GM21367 (cell line): Measurements from ENCODE around the gene ARIH2.

Experiments
- ATAC-seq: cut with Tn5 transposase; IDR thresholded peaks from one replicate; pipeline ENCODE4 v1.9.1; 2021; ENCODE audit not compliant: unreplicated experiment

The ARIH2 gene

DNA sequence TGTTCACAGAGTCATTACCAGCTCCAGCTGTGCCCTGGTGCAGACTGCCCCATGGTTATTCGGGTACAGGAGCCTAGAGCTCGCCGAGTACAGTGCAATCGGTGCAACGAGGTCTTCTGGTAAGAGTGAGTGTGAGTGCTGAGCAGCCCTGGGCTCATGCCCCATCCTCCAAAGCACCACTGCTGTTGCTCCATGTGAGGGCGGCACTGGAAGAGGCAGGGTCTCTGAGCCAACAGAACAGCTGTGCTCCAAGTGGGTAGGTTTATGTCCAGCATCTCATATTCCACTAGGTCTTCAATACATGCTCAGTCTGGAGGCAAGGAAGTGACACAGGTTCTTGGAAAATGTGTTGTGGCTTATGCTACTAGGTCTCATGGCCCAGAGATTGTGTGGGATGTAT is 51.9 kb downstream of the ARIH2 start:
- no peak for ATAC-seq

GRCh38 chr3:48974076-48974864 is 55.6 kb downstream of the ARIH2 start:
- ATAC-seq, result no peak

GRCh38 chr3:48979451-48979850 is 60.8 kb downstream of the ARIH2 start:
- no peak for ATAC-seq

- no peak for ATAC-seq
Measured at GRCh38 chr3:48980295-48980694, 61.7 kb downstream of the ARIH2 start.

DNA sequence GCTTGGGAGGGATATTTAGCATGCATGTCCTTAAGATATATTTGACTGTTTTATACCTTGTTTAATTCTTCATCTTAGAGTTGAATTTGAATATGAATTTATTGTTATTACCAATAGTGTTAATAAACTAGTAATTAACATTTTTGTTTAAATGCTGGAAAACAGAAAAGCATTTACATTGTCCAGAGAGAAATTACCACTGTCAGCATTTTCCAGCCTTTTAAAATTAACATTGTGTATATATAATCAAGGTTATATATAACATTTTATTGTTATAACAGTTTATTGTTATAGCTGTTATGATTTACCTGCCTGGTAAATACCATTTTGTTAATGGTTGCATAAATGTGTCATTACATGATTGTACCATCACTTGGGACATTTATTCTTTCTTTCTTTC is 63.4 kb downstream of the ARIH2 start:
- ATAC-seq, result no peak

GRCh38 chr3:48982686-48983085 is 64.0 kb downstream of the ARIH2 start:
- no peak for ATAC-seq

DNA sequence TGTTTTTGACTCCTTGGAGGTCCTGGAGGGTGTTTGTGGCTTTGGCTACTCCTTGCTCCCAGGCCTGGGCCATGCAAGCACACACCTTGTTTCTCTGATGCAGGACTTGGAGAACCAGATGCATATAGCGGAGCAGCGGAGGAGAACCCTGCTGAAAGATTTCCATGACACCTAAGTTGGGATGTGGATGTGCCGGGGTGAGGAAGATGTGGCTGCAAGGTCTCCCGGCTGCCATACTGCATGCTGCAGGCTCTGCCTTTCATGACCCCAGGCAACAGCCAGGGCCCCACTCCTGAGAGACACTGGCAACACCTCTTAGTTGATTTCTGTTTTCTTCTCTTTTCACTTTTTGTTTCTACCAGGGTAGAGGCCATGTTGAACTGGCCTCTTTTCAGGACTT is 64.5 kb downstream of the ARIH2 start:
- ATAC-seq, result no peak

DNA sequence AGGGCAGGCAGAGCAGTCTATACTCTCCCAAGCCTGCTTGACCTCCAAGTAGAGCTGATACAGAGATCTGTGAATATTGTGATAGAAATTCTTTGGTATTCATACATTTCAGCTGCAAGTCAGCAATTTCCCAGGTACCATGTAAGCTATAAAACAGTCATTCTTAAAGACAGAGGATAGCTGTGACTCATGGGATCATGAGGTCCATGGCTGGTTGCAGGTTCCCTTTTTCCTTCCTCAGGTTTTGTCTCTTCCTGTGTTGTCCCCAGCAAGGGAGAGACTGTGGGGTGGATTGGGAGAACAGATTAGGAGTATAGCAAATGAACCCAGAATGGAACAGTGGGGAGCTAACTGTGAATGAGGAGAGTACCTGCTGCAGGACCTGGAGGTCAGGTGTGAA is 66.0 kb downstream of the ARIH2 start:
- ATAC-seq, result no peak

- ATAC-seq, result no peak
Measured at GRCh38 chr3:48985831-48986376, 67.3 kb downstream of the ARIH2 start.

- ATAC-seq, result no peak
Measured at GRCh38 chr3:48989126-48989795, 70.6 kb downstream of the ARIH2 start.

GRCh38 chr3:48989796-48990635 is 71.4 kb downstream of the ARIH2 start, which contains the start of gene P4HTM:
TSS of gene P4HTM (plus strand) at chr3:48990241. CDS start at chr3:48990257, 16 bp downstream.
- ATAC-seq, result peak; percentile 61

DNA sequence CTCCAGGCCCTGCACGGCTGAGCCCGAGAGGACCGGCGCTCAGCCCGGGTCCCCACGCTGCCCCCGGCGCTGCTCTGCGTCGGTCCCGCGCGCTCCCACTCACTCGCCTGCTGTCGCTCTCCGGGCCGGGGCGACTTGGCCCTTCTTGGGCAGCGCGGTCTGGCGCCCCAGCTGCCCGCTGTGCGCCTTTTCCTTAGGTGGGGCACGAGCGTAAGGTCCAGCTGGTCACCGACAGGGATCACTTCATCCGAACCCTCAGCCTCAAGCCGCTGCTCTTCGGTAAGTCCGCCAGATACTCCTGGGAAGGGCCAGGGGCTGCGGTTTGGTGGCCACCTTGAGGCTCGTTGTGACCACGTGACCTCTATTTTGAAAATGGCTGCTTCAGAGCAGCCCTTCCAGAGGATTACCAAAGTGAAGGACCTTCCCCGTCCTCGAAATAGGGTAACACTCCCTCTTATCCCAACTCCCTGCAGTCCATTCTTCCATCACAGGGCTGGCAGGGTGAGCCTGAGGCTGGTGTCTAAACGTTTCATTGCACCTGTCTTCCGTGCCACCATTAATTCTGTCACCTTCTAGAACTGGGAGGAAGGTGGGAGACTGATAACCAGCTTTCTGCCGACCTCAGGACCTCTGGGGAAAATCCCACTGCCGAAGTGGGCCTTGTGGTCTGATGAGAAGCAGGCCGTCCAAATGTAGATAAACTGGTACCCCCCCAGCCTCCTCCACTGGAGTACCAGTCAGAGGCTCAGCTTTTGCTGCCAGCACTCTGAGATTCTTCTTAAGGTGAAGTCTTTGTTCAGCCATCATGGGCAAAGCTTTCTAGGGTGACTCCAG is 72.2 kb downstream of the ARIH2 start:
- ATAC-seq, result peak; percentile 10

DNA sequence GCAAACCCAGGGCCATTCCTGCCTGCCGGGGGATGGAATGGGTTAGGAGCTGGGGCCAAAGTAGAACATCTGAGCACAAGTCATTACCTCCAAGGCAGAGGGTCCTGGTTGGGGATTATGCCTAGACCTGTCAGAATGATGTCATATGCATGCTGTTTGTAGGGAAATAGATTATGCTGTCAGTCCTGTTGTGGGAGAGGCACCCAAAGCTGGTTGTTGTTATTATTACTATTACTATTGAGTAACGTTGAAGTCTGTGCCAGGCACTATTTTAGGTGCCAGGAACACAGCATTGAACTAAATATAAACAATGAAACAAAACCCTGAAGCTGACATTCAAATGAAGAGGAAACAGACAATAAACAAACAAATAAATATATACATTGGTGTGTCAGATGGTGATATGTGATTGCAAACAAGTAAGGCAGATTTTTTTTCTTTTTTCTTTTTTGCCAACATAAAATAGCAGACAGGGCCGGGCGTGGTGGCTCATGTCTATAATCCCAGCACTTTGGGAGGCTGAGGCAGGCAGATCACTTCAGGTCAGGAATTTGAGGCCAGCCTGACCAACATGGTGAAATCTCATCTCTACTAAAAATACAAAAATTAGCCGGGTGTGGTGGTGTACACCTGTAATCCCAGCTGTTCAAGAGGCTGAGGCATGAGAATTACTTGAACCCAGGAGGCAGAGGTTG is 73.4 kb downstream of the ARIH2 start:
- ATAC-seq, result no peak

DNA sequence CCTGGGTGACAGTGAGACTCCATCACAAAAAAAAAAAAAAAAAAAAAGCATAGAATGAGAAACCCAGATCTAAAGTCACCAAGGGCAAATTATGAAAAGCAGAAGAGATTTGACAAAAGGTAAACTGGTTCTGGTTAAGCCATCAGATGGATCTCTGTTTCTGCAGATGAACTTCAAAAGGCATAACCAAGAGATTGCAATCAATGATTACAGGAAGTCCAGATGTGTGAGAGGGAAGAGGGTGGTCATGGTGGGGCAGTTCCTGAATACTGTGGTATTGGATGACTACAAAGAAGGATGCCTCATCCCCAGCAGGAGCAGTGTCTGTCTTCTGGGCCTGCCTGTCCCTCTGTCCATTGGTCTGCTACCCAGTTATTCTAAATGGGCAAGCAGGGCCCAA is 75.2 kb downstream of the ARIH2 start:
- ATAC-seq, result no peak

GRCh38 chr3:48996640-48997039 is 78.0 kb downstream of the ARIH2 start:
- no peak for ATAC-seq

- ATAC-seq, result no peak
Measured at GRCh38 chr3:48997102-48997635, 78.5 kb downstream of the ARIH2 start.

DNA sequence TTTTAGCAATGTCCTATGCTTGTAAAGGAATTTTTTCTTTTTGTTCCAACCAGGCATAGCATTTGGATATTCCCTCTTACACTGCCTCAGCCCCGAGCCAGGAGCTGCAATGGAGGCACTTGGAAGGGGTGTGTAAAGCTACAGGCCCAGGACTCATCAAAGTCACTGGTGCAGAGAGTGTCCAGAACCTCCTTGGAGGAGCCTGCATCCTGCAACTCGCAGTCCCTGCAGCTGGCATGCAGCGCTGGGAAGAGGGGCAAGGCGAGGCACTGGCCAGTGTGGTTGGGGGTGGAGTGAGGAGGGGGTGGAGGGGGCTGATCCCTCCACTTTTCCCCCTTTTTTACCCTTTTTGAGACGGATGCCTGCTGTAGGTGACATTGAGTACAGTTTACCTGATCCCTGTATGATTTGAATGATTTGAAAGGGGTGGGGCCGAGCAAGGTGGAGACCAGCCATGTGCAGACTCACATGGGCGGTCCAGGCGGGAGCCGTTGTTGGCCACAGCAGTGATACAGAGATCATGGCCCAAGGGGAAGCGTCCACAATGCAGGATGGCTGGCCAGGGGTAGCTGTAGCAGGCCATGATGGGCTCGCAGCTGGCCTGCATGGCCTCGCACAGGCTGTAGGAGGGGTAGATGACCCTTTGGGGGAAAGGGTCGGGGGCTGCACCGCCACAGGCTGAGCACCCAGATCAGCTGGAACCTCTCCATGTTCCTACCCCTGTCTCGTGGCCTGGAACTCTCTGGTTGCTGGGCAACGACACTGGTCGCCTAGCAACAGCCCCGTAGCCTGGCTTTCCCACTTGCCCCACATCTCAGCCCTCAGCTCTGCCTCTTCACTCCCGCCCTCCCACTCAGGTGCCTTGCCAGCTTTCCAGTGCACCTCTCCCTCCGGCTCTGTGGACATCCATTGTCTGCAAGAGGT is 79.3 kb downstream of the ARIH2 start:
- ATAC-seq, result no peak

DNA sequence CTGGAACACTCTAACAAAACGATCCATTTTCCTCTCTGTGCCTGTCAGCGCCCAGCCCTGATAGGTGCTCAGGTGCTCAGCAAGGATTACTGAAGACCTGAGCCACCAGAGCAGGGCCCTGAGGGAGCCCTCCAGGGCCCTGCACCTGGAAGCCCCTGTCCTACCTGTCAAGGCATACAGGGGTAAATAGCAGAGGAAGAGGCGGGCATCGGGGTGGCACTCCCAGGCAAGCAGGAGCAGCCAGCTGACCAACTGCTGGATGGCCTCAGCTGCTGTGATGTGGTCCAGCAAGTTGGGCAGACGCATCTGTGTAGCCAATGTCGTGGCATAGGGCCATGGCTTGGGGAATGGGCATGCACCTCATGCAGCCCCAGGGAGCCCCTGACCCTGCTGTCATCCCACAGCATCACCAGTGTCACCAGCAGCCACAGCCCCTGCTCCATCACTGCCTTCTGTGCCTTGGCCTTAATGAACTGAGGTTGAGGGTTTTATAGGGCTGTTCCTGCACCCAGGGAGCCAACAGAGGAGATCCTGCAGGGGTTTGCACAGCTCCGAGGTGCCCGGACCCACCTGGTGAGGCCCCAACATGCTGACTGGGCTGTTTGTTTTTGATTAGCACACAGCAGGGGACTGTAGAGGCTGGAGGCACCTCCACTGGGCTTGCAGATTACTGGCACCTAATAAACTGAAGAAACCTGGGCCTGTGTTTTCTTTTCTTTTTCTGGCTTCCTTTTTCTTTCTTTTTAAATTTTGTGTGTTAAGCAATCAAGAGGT is 80.6 kb downstream of the ARIH2 start:
- ATAC-seq, result no peak
